ENCODE measurements around the gene LTBP3. TPM values are rescaled to one million over a fixed set of nuclear protein-coding genes. Genes with fewer than 3 reads are reported as not detected.

The LTBP3 gene
- total and polyA plus RNA-seq, 2 donors from 2014 or later: 61.6 to 165 TPM

DNA sequence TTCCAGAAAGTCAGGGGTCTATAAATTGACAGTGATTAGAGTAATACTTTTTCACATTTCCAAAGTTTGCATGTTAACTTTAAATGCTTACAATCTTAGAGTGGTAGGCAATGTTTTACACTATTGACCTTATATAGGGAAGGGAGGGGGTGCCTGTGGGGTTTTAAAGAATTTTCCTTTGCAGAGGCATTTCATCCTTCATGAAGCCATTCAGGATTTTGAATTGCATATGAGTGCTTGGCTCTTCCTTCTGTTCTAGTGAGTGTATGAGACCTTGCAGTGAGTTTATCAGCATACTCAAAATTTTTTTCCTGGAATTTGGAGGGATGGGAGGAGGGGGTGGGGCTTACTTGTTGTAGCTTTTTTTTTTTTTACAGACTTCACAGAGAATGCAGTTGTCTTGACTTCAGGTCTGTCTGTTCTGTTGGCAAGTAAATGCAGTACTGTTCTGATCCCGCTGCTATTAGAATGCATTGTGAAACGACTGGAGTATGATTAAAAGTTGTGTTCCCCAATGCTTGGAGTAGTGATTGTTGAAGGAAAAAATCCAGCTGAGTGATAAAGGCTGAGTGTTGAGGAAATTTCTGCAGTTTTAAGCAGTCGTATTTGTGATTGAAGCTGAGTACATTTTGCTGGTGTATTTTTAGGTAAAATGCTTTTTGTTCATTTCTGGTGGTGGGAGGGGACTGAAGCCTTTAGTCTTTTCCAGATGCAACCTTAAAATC lies 54.0 kb downstream of the LTBP3 start:
- no peak for FAIRE-seq
- Histone ChIP-seq H3K4me3 (ENCODE audit: low read length in 3 of 3) (peak overlapping the region; percentile 81 to 97 (median 93)), H3K27me3 (ENCODE audit: control insufficient read depth, insufficient read depth, low read length) (no peaks in the 10 kb centered on the region), H3K36me3 (ENCODE audit: control insufficient read depth in 2 of 3, insufficient read depth in 3 of 3, low read length in 3 of 3) (peaks cover 38 to 66% (median 43%) of the 10 kb centered on the region in 3 donors), H3K9me3 (ENCODE audit: control insufficient read depth in 2 of 3, insufficient read depth in 1 of 3, low read length in 3 of 3) (no peaks in the 10 kb centered on the region), H3K9ac (ENCODE audit: low read length in 3 of 3) (peak overlapping the region; percentile 84 to 100 (median 100)), H3K4me1 (ENCODE audit: control insufficient read depth in 2 of 3, insufficient read depth in 2 of 3, low read depth in 1 of 3, low read length in 3 of 3) (peaks cover 0 to 10% (median 6%) of the 10 kb centered on the region in 3 donors), H3K27ac (ENCODE audit: low read depth in 2 of 2, low read length in 2 of 2) (peak overlapping the region; percentile 99)
- intact Hi-C loops (cut with DNase I): loop anchor here (5.0 kb wide), 1 partner anchor 77 kb away; no protein-coding TSS in a partner anchor
- peak in 2 of 5 donors; percentile 78 to 80 for DNase-seq
- TF ChIP-seq, protein P1, sequence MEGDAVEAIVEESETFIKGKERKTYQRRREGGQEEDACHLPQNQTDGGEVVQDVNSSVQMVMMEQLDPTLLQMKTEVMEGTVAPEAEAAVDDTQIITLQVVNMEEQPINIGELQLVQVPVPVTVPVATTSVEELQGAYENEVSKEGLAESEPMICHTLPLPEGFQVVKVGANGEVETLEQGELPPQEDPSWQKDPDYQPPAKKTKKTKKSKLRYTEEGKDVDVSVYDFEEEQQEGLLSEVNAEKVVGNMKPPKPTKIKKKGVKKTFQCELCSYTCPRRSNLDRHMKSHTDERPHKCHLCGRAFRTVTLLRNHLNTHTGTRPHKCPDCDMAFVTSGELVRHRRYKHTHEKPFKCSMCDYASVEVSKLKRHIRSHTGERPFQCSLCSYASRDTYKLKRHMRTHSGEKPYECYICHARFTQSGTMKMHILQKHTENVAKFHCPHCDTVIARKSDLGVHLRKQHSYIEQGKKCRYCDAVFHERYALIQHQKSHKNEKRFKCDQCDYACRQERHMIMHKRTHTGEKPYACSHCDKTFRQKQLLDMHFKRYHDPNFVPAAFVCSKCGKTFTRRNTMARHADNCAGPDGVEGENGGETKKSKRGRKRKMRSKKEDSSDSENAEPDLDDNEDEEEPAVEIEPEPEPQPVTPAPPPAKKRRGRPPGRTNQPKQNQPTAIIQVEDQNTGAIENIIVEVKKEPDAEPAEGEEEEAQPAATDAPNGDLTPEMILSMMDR (IDR thresholded peaks at IDR 0.05; ENCODE audit: borderline replicate concordance, extremely low read depth, insufficient read depth): no peak

DNA sequence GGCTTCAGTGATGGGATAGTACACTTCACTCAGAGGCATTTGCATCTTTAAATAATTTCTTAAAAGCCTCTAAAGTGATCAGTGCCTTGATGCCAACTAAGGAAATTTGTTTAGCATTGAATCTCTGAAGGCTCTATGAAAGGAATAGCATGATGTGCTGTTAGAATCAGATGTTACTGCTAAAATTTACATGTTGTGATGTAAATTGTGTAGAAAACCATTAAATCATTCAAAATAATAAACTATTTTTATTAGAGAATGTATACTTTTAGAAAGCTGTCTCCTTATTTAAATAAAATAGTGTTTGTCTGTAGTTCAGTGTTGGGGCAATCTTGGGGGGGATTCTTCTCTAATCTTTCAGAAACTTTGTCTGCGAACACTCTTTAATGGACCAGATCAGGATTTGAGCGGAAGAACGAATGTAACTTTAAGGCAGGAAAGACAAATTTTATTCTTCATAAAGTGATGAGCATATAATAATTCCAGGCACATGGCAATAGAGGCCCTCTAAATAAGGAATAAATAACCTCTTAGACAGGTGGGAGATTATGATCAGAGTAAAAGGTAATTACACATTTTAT lies 54.7 kb downstream of the LTBP3 start:
- FAIRE-seq: no peak
- Histone ChIP-seq H3K4me3 (ENCODE audit: low read length in 3 of 3) (peak overlapping the region; percentile 81 to 97 (median 93)), H3K27ac (ENCODE audit: low read depth in 2 of 2, low read length in 2 of 2) (peak overlapping the region; percentile 99), H3K9me3 (ENCODE audit: control insufficient read depth in 2 of 3, insufficient read depth in 1 of 3, low read length in 3 of 3) (no peaks in the 10 kb centered on the region), H3K27me3 (ENCODE audit: control insufficient read depth, insufficient read depth, low read length) (no peaks in the 10 kb centered on the region), H3K4me1 (ENCODE audit: control insufficient read depth in 2 of 3, insufficient read depth in 2 of 3, low read depth in 1 of 3, low read length in 3 of 3) (peaks cover 0 to 10% (median 6%) of the 10 kb centered on the region in 3 donors), H3K36me3 (ENCODE audit: control insufficient read depth in 2 of 3, insufficient read depth in 3 of 3, low read length in 3 of 3) (peaks cover 38 to 66% (median 43%) of the 10 kb centered on the region in 3 donors), H3K9ac (ENCODE audit: low read length in 3 of 3) (peak overlapping the region; percentile 84 to 100 (median 100))
- intact Hi-C loops (cut with DNase I): loop anchor here (5.0 kb wide), 1 partner anchor 76 kb away; no protein-coding TSS in a partner anchor
- DNase-seq: peak in 2 of 5 donors; percentile 39 to 64
- TF ChIP-seq, protein P1 (IDR thresholded peaks at IDR 0.05; ENCODE audit: borderline replicate concordance, extremely low read depth, insufficient read depth): no peak

DNA sequence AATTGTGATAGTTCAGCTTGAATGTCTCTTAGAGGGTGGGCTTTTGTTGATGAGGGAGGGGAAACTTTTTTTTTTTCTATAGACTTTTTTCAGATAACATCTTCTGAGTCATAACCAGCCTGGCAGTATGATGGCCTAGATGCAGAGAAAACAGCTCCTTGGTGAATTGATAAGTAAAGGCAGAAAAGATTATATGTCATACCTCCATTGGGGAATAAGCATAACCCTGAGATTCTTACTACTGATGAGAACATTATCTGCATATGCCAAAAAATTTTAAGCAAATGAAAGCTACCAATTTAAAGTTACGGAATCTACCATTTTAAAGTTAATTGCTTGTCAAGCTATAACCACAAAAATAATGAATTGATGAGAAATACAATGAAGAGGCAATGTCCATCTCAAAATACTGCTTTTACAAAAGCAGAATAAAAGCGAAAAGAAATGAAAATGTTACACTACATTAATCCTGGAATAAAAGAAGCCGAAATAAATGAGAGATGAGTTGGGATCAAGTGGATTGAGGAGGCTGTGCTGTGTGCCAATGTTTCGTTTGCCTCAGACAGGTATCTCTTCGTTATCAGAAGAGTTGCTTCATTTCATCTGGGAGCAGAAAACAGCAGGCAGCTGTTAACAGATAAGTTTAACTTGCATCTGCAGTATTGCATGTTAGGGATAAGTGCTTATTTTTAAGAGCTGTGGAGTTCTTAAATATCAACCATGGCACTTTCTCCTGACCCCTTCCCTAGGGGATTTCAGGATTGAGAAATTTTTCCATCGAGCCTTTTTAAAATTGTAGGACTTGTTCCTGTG lies 55.4 kb downstream of the LTBP3 start:
- H3K4me3 ChIP-seq (ENCODE audit: low read length in 3 of 3): peak overlapping the region; percentile 81 to 97 (median 93)
- peaks cover 38 to 66% (median 43%) of the 10 kb centered on the region in 3 donors for H3K36me3 ChIP-seq (ENCODE audit: control insufficient read depth in 2 of 3, insufficient read depth in 3 of 3, low read length in 3 of 3)
- FAIRE-seq (no peak), DNase-seq (peak in 2 of 5 donors; percentile 51 to 73)
- H3K9me3 ChIP-seq (ENCODE audit: control insufficient read depth in 2 of 3, insufficient read depth in 1 of 3, low read length in 3 of 3): no peaks in the 10 kb centered on the region
- TF ChIP-seq, protein P1 (IDR thresholded peaks at IDR 0.05; ENCODE audit: borderline replicate concordance, extremely low read depth, insufficient read depth): no peak
- intact Hi-C loops (cut with DNase I): loop anchor here (5.0 kb wide), 1 partner anchor 75 kb away; no protein-coding TSS in a partner anchor
- H3K27me3 ChIP-seq (ENCODE audit: control insufficient read depth, insufficient read depth, low read length): no peaks in the 10 kb centered on the region
- peaks cover 0 to 10% (median 6%) of the 10 kb centered on the region in 3 donors for H3K4me1 ChIP-seq (ENCODE audit: control insufficient read depth in 2 of 3, insufficient read depth in 2 of 3, low read depth in 1 of 3, low read length in 3 of 3)
- peak overlapping the region; percentile 99 for H3K27ac ChIP-seq (ENCODE audit: low read depth in 2 of 2, low read length in 2 of 2)
- peak overlapping the region; percentile 84 to 100 (median 100) for H3K9ac ChIP-seq (ENCODE audit: low read length in 3 of 3)

Measured in kidney (tissue), 14 donors.